H9 (cell line): Measurements from ENCODE around the gene SLC16A7. TPM values are rescaled to one million over a fixed set of nuclear protein-coding genes. Genes with fewer than 3 reads are reported as not detected.

Experiments
- DNase-seq: peaks from one replicate; pipeline ENCODE4 v3.0.0-alpha.2; 2017
- H2AFZ ChIP-seq: one replicate; pipeline ENCODE4 v1.6.1; 2013; ENCODE audit warnings: mild to moderate bottlenecking, low read length, control low read depth, moderate library complexity
- H2AK5ac ChIP-seq: 2 replicates; pipeline ENCODE4 v1.6.1; 2013; ENCODE audit warnings: low read length, control low read depth, mixed read lengths; ENCODE audit not compliant: insufficient read length
- H2BK120ac ChIP-seq: one replicate; pipeline ENCODE4 v1.6.1; 2013; ENCODE audit warnings: low read depth, mild to moderate bottlenecking, low read length, control low read depth, inconsistent platforms; ENCODE audit not compliant: poor library complexity, severe bottlenecking
- H2BK12ac ChIP-seq: 2 replicates; pipeline ENCODE4 v1.6.1; 2013; ENCODE audit warnings: low read length, control low read depth, mixed read lengths, low read depth; ENCODE audit not compliant: insufficient read length
- H2BK15ac ChIP-seq: 2 replicates; pipeline ENCODE4 v1.6.1; 2013; ENCODE audit warnings: low read depth, low read length, control low read depth
- H2BK20ac ChIP-seq: one replicate; pipeline ENCODE4 v1.6.1; 2013; ENCODE audit warnings: low read depth, mild to moderate bottlenecking, low read length, control low read depth, inconsistent platforms; ENCODE audit not compliant: poor library complexity, severe bottlenecking
- H2BK5ac ChIP-seq: 2 replicates; pipeline ENCODE4 v1.6.1; 2013; ENCODE audit warnings: low read length, control low read depth, mixed read lengths; ENCODE audit not compliant: insufficient read length
- H3K14ac ChIP-seq: 2 replicates; pipeline ENCODE4 v1.6.1; 2013; ENCODE audit warnings: low read length, control low read depth; ENCODE audit not compliant: insufficient read depth
- H3K18ac ChIP-seq: 2 replicates; pipeline ENCODE4 v1.6.1; 2013; ENCODE audit warnings: low read depth, mild to moderate bottlenecking, mixed read lengths, low read length, control low read depth; ENCODE audit not compliant: insufficient read length
- H3K23ac ChIP-seq: 2 replicates; pipeline ENCODE4 v1.6.1; 2013; ENCODE audit warnings: low read length, control low read depth, mixed read lengths, low read depth; ENCODE audit not compliant: insufficient read length
- H3K23me2 ChIP-seq: 2 replicates; pipeline ENCODE4 v1.6.1; 2013; ENCODE audit warnings: low read depth, mild to moderate bottlenecking, mixed read lengths, low read length, control low read depth; ENCODE audit not compliant: insufficient read length, poor library complexity, severe bottlenecking
- H3K27ac ChIP-seq: 2 replicates; pipeline ENCODE4 v1.5.1; 2013; ENCODE audit warnings: low read length, control low read depth, mixed read lengths, low read depth; ENCODE audit not compliant: insufficient read length
- H3K27me3 ChIP-seq: 2 replicates; pipeline ENCODE4 v1.6.1; 2013; ENCODE audit warnings: low read length, control low read depth, inconsistent platforms; ENCODE audit not compliant: insufficient read depth
- H3K4ac ChIP-seq: 2 replicates; pipeline ENCODE4 v1.6.1; 2013; ENCODE audit warnings: low read depth, mild to moderate bottlenecking, control low read depth, inconsistent platforms, low read length, moderate library complexity
- H3K4me1 ChIP-seq: 2 replicates; pipeline ENCODE4 v1.6.1; 2013; ENCODE audit warnings: low read length, control low read depth, inconsistent platforms; ENCODE audit not compliant: insufficient read depth
- H3K4me2 ChIP-seq: 2 replicates; pipeline ENCODE4 v1.6.1; 2013; ENCODE audit warnings: low read length, control low read depth, mixed read lengths; ENCODE audit not compliant: insufficient read length, insufficient read depth
- H3K56ac ChIP-seq: 2 replicates; pipeline ENCODE4 v1.6.1; 2013; ENCODE audit warnings: low read depth, mild to moderate bottlenecking, mixed read lengths, low read length, control low read depth; ENCODE audit not compliant: insufficient read length
- H3K79me1 ChIP-seq: 2 replicates; pipeline ENCODE4 v1.6.1; 2013; ENCODE audit warnings: low read depth, mild to moderate bottlenecking, moderate library complexity, low read length, control low read depth, inconsistent platforms; ENCODE audit not compliant: insufficient read depth, poor library complexity, severe bottlenecking
- H3K79me2 ChIP-seq: 2 replicates; pipeline ENCODE4 v1.6.1; 2013; ENCODE audit warnings: low read length, control low read depth, inconsistent platforms; ENCODE audit not compliant: insufficient read depth
- H3K9ac ChIP-seq: 2 replicates; pipeline ENCODE4 v1.6.1; 2013; ENCODE audit warnings: low read length, control low read depth, mixed read lengths; ENCODE audit not compliant: insufficient read length; ENCODE audit errors: extremely low read depth
- H3K9me3 ChIP-seq: one replicate; pipeline ENCODE4 v1.6.1; 2013; ENCODE audit warnings: low read depth, low read length, inconsistent platforms; ENCODE audit not compliant: control insufficient read depth
- H3T11ph ChIP-seq: one replicate; pipeline ENCODE4 v1.6.1; 2013; ENCODE audit warnings: mild to moderate bottlenecking, low read length, control low read depth, inconsistent platforms
- H4K20me1 ChIP-seq: one replicate; pipeline ENCODE4 v1.6.1; 2013; ENCODE audit not compliant: control insufficient read depth, insufficient read length, insufficient read depth
- H4K5ac ChIP-seq: 2 replicates; pipeline ENCODE4 v1.6.1; 2013; ENCODE audit warnings: low read depth, mild to moderate bottlenecking, mixed read lengths, low read length, control low read depth; ENCODE audit not compliant: insufficient read length
- H4K8ac ChIP-seq: replicated peaks from 2 replicates; pipeline ENCODE4 v1.6.1; 2013; ENCODE audit warnings: low read length, control low read depth, mixed read lengths, low read depth; ENCODE audit not compliant: insufficient read length
- H4K91ac ChIP-seq: 2 replicates; pipeline ENCODE4 v1.6.1; 2013; ENCODE audit warnings: low read depth, mild to moderate bottlenecking, moderate library complexity, mixed read lengths, low read length, control low read depth; ENCODE audit not compliant: insufficient read length
- H3K27ac Mint-ChIP-seq, 3 experiments: 2 replicates in 2 of 3; 3 replicates in 1 of 3; pipeline ENCODE4 v1.8.0; 2020 to 2021; ENCODE audit warnings: mixed read lengths in 3 of 3, mild to moderate bottlenecking in 1 of 3, moderate library complexity in 1 of 3
- H3K27me3 Mint-ChIP-seq: 2 replicates; pipeline ENCODE4 v1.8.0; 2021; ENCODE audit warnings: low read depth, mild to moderate bottlenecking, moderate library complexity, mixed read lengths
- H3K36me3 Mint-ChIP-seq, 3 experiments: 2 replicates in 2 of 3; 3 replicates in 1 of 3; pipeline ENCODE4 v1.8.0; 2020 to 2021; ENCODE audit warnings: low read depth in 3 of 3, mixed read lengths in 3 of 3; ENCODE audit not compliant: insufficient read depth in 1 of 3
- H3K4me1 Mint-ChIP-seq, 2 experiments: 2 replicates each; pipeline ENCODE4 v1.8.0; 2020; ENCODE audit warnings: mixed read lengths in 2 of 2
- H3K4me3 Mint-ChIP-seq, 2 experiments: 2 replicates in 1 of 2; 3 replicates in 1 of 2; pipeline ENCODE4 v1.8.0; 2020 to 2021; ENCODE audit warnings: mild to moderate bottlenecking in 2 of 2, mixed read lengths in 2 of 2, moderate library complexity in 1 of 2
- H3K9me3 Mint-ChIP-seq, 2 experiments: 2 replicates in 1 of 2; 3 replicates in 1 of 2; pipeline ENCODE4 v1.8.0; 2020; ENCODE audit warnings: mild to moderate bottlenecking in 2 of 2, mixed read lengths in 2 of 2, moderate library complexity in 1 of 2
- CTCF ChIP-seq: fragments of 200-600 bp; sonication (generic); conservative IDR thresholded peaks from 3 replicates; pipeline ENCODE4 v1.8.0; 2021; ENCODE audit warnings: antibody characterized with exemption, mild to moderate bottlenecking
- WGBS: extraction: QIAGEN DNeasy Blood & Tissue Kit; methylation state at CpG from one replicate; pipeline ENCODE4 v1.1.7; 2013; ENCODE audit warnings: missing lambda C conversion rate, low lambda C conversion rate, mixed read lengths; ENCODE audit not compliant: insufficient read length; ENCODE audit errors: extremely low coverage; 5-methylcytosine and 5-hydroxymethylcytosine counted together
- total RNA-seq: library from RNA; stranded (reverse); gene quantifications from 2 replicates; pipeline ENCODE4 v1.2.1, GENCODE V29; 2021

SLC16A7 gene
- total RNA-seq, 1 experiment from 2014 or later = 2.2 TPM

GRCh38 chr12:59587710-59588109 is 8.1 kb upstream of the SLC16A7 start:
- H3K14ac ChIP-seq = no peak overlapping the region
- H3K23me2 ChIP-seq = no peaks in the 10 kb centered on the region
- no peaks in the 10 kb centered on the region for H3K79me2 ChIP-seq
- H3K18ac ChIP-seq = no peak overlapping the region
- no peaks in the 10 kb centered on the region for H3K27me3 Mint-ChIP-seq
- H2BK15ac ChIP-seq = no peak overlapping the region
- H3K9ac ChIP-seq = no peak overlapping the region
- no peak overlapping the region for H2BK12ac ChIP-seq
- no peak overlapping the region for H3K4ac ChIP-seq
- H3K9me3 ChIP-seq = no peaks in the 10 kb centered on the region
- H3K23ac ChIP-seq = no peak overlapping the region
- H2BK120ac ChIP-seq = no peak overlapping the region
- H3K36me3 Mint-ChIP-seq = no peaks in the 10 kb centered on the region
- no peak for DNase-seq
- H3K56ac ChIP-seq = no peak overlapping the region
- H4K91ac ChIP-seq = no peak overlapping the region
- H4K20me1 ChIP-seq = no peaks in the 10 kb centered on the region
- no peaks in the 10 kb centered on the region for H3K27me3 ChIP-seq
- no peak overlapping the region for H4K5ac ChIP-seq
- H2AFZ ChIP-seq = no peak overlapping the region
- H2AK5ac ChIP-seq = no peak overlapping the region
- no peak for TF ChIP-seq CTCF
- no peaks in the 10 kb centered on the region for H3K4me1 ChIP-seq
- no peak overlapping the region for H3K4me3 Mint-ChIP-seq
- H3K9me3 Mint-ChIP-seq = no peaks in the 10 kb centered on the region
- H2BK20ac ChIP-seq = no peak overlapping the region
- no peak overlapping the region for H2BK5ac ChIP-seq
- no peak overlapping the region for H3K4me2 ChIP-seq
- no peak overlapping the region for H3T11ph ChIP-seq
- no CpG with 5 or more reads among the region's 1 CpG for WGBS
- no peaks in the 10 kb centered on the region for H3K79me1 ChIP-seq
- H3K27ac ChIP-seq = no peak overlapping the region
- no peak overlapping the region for H3K27ac Mint-ChIP-seq
- no peaks in the 10 kb centered on the region for H3K4me1 Mint-ChIP-seq
- H4K8ac ChIP-seq = no peak overlapping the region
